Renal cortex interstitium (tissue), 11 donors: ENCODE measurements around the gene HDGFL1. TPM values are rescaled to one million over a fixed set of nuclear protein-coding genes. Genes with fewer than 3 reads are reported as not detected.
A peak's percentile ranks its signal among the peaks of the same experiment; 100 is the strongest.

ENCODE experiments used
- DNase-seq, 11 donors: peaks; one replicate each; pipeline ENCODE4 v3.0.0-alpha.2; 2013; ENCODE audit warnings: low read depth in 9 of 11, low spot score in 4 of 11; ENCODE audit errors: extremely low read depth in 1 of 11
- polyA plus RNA-seq, 3 donors: library from polyadenylated mRNA; unstranded; fragments of 120-200 nt; gene quantifications; one replicate each; pipeline ENCODE4 v1.2.1, GENCODE V29; 2013; ENCODE audit not compliant: insufficient read length in 3 of 3

Gene HDGFL1
- polyA plus RNA-seq, 3 donors = not detected

DNA sequence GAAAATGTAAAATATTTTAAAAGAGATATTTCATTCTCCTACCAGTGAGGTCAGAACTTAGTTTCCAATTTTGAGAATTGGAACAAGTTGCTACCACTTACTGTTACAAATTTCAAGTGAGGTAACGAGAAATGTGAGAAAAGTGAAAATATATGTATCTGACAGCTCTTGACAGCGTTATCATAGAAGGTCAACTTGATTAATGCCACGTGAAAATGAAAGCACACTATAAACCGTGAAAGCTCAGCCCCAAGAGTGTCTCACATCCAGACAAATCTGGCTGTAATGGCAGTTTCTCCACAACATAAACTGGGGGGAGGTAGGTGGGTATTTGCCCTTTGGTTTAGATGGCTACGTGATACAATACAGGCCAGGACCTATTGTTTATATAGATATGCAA is 13.9 kb downstream of the HDGFL1 start:
- no peak for DNase-seq

DNA sequence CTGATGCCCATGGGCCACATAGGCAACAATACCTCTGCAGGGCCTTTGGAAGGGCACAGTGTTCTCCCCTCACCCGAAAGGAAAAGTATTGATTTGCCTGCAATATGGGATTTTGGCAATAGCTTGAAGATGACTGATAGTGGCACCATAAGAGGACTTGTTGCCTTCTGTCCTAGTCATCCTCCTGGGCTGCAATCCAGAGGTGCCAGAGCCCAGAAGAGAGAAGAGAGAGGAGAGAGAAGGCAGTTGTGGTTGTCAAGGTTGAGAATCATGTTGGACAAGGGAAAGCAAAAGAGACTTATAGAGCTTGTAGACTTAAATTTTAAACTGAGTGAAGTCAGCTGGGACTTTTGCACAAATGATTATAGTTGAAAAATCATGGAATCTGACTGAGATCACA is 14.6 kb downstream of the HDGFL1 start:
- DNase-seq = no peak

DNA sequence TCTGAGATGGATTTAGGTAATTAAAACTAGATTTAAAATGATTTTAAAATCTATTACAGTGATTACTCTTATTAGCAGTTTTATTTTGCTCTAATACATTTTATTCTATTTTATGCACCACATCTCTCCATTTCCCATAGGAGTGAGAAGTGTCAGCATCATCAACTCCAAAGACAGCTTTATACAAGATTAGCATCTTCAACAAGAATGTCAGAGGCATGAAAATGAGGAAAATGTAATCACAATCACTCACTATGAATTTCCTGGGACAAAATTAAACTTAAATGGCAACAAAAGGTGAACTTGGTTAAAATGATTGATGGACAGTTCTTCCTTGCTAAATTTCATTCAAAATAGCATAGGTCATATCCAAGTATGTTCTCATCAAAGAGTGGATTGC is 19.8 kb downstream of the HDGFL1 start:
- DNase-seq = no peak

GRCh38 chr6:22590423-22590822 is 21.1 kb downstream of the HDGFL1 start:
- DNase-seq = no peak

DNA sequence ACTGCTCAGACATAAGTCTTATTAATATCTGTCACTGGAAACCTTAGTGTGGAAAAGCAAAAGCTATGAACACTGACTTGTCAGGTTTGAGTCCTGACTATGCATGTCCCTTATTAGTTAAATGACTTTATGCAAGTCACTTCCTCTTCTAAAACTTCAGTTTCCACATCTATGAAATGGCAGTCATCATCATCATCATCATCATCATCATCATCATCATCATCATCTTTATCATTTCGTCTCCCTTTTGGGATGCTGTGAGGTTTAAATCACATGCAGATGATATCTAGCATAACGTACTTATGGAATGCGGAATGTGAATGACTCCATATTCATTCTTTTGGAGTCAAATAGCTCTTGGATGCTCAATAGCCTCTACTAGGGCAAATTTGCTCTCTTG is 24.5 kb downstream of the HDGFL1 start:
- no peak for DNase-seq

GRCh38 chr6:22596011-22596410 is 26.6 kb downstream of the HDGFL1 start:
- DNase-seq = no peak

DNA sequence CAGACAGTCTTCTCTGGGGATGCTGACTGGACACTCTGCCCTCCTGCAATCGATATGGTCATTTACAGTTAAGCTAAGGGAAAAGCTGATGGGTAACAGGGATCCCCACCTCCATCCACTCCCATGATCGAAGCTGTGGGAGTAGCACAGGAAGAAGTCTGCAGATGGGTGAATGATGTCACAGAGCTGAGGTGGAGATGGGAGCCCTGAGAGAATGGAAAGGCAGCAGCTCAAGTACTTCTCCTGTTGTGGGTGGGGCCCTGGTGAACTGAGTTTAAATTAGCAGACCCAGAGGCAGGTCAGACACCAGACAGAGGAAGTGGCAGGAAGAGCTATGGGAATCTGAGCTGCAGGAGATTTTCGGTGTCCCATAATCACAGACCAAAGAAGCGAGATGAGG is 29.0 kb downstream of the HDGFL1 start:
- no peak for DNase-seq

DNA sequence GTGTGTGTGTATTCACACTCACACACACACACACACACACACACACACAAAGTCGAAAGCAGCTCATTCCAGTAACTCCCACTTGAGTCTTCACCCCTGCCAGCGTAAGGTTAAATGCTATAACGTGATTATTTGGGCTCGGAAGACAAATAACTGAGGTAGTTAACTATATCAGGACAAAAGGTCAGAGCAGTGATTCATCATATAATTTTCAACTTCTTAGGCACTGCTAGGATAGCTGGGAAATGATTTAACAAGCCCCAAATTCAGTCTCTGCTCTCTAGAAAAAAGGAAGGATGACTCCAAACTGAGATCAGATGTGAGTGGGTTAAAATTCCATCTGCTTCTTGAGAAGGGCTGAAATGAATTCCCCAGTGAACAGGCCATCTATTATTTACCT is 30.7 kb downstream of the HDGFL1 start:
- DNase-seq = no peak

DNA sequence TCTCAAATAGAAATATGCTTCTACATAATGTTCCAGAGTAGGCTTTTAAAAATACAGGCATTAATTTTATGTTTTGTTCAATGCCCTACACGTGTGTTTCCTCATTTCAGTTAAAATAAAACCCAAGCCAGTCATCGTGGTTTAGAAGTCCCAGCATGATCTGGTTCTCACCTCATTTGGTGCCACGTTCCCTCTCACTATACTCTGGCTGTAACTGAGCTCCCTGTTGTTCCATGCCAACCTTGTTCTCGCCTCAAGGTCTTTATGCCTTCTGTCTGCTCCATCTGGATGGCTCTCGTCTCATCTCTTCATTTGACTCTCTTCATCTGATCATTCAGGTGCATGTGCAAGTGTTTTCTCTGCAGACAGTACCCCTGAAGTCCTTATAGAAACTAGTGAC is 32.6 kb downstream of the HDGFL1 start:
- DNase-seq = no peak

- no peak for DNase-seq
These were observed 36.4 kb downstream of the HDGFL1 start for GRCh38 chr6:22605736-22606135.

DNA sequence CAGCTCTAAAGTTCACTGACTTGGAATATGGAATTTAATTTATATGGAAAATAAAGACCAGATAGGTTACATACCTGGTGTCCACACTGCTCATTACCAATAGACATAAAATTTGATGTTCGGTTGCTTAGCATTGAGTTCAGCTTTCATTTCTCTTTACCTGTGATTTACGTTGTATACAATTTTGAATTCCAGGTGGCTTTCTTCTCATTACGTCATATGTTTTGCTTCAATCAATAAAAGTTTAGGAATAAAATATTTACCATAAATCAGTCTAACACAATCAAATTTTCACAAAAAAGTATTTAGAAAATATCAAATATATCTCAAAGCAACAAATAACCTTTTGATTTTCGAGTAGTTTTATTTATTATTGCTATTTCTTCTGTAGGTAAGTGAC is 40.8 kb downstream of the HDGFL1 start:
- no peak for DNase-seq

- no peak for DNase-seq
These were observed 42.9 kb downstream of the HDGFL1 start for GRCh38 chr6:22612236-22612635.

- no peak for DNase-seq
These were observed 43.7 kb downstream of the HDGFL1 start for GRCh38 chr6:22613051-22613450.

- DNase-seq = peak in 1 of 11 donors; percentile 32
These were observed 44.3 kb downstream of the HDGFL1 start for GRCh38 chr6:22613695-22614094.

DNA sequence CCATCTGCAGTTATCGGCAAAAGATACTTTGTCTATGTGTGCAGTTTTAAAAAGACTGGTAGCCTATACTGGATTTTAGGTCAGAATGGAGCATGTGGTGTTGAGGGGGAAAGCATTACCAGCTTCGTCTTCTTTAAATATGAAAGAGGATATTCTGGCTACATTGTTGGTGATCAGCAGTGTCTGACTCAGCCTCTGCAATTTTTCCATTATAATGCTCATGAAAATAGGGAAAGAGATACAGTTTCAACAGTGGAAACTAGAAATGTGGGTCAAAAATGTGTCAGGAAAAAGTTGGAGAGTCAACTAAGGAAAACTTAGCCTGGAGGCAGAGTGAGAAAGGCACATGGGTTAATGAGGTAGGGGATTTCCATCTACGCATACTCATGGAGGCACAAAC is 45.2 kb downstream of the HDGFL1 start:
- no peak for DNase-seq

DNA sequence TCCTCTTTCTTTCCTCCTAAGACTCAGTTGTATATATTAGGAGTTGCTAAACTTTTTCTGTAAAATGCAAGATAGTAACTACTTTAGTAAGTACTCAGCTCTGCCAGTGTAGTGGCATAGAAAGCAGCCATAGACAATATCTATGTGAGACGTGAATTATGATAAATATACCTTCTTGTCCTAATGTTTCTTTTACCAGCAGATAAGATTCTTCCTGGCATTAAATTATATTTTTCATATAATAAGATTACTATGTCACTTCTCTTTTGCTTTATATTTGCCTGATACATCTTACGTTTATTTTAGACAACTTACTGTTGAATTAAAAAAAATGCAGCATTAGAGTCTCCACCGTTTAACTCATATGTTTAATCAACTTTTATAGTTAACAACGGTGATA is 51.7 kb downstream of the HDGFL1 start:
- no peak for DNase-seq
